ENCODE measurements around the gene TSPAN2. TPM values are rescaled to one million over a fixed set of nuclear protein-coding genes. Genes with fewer than 3 reads are reported as not detected.

Gene TSPAN2
- 0.34 and 0.44 TPM in 2 replicates for total RNA-seq

DNA sequence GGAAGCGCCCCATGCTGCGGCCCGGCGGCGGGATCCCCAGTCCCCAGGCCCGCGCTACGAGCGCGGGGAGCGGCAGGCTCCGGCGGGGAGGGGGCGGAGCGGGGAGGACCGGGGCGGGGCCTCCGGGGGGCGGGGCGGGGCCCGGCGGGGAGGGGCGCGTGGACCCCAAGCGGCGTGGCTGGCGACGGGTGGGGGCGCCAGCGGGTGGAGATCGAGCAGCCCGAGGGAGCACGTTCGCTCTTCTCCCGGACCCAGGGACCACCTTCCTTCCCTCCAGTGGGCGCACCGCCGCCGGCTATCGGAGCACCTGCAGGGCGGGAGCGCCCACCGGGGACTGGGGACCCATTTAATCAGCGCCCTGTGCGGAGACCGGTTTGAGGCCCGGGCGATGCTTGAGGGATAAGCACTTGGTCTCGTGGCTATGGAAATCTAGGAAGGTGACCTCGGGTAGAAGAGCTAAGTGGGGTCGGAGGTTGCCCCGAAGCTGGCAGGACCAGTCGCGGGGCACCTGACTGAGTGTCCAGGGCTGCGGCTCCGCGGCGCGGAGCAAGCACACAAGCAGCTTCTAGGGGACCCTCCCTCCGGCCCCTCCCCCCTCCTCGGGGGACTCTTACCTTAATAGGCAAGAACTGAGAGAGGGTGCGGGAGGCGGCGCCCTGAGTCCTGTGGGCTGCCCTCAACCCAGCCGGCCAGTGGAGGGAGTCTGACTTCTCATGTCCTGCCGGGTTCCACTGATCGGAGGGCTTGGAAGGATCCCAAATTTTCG, at the start of gene TSPAN2:
TSPAN2 (minus strand) TSS at position 84 of the 766 bp plus-strand sequence; CDS start at position 13, 71 bp downstream.
- H3K4me3 Mint-ChIP-seq: peak within 1 kb of the TSS; percentile 81
- peaks cover 23% of the 10 kb centered on the region for H3K4me1 Mint-ChIP-seq (ENCODE audit: low read depth)
- intact Hi-C loops (cut with micrococcal nuclease): loop anchor here (2.0 to 10.0 kb wide), 2 partner anchors 27 to 915 kb away; no protein-coding TSS in a partner anchor
- no peak within 1 kb of the TSS for H3K27ac Mint-ChIP-seq
- peak; percentile 21 for DNase-seq (ENCODE audit: low spot score)
- H3K27me3 Mint-ChIP-seq (ENCODE audit: insufficient read depth): peaks cover 30% of the 10 kb centered on the region
- H3K36me3 Mint-ChIP-seq (ENCODE audit: low read depth): peaks cover 4% of the 10 kb centered on the region
- peaks cover 10% of the 10 kb centered on the region for H3K9me3 Mint-ChIP-seq

DNA sequence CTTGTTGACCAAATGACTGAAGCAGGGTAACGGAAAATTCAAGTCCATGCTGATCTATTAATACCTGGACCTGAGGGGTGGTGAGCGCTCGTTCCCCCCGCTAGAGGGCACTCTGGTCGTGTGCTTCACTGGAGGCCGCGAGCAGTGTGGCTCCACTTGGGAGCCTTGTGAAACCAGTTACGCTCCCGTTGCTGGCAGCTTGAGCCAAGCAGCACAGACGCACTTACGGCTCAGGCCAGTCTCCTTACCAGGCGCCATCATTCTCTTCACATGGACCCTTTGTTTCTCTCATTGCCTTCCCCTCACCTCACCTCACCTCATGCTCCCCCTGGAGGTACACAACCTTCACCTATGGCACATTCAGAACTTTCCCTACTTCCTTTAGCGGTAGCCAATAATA, 49.7 kb upstream of the TSPAN2 start:
- Mint-ChIP-seq H3K36me3 (ENCODE audit: low read depth) (no peaks in the 10 kb centered on the region), H3K4me3 (no peak overlapping the region), H3K27me3 (ENCODE audit: insufficient read depth) (peaks cover 14% of the 10 kb centered on the region), H3K27ac (no peak overlapping the region), H3K9me3 (no peaks in the 10 kb centered on the region), H3K4me1 (ENCODE audit: low read depth) (peaks cover 7% of the 10 kb centered on the region)
- intact Hi-C loops (cut with micrococcal nuclease): loop anchor here (1.0 to 5.0 kb wide), 3 partner anchors 330 to 633 kb away; no protein-coding TSS in a partner anchor
- peak; percentile 37 for DNase-seq (ENCODE audit: low spot score)

DNA sequence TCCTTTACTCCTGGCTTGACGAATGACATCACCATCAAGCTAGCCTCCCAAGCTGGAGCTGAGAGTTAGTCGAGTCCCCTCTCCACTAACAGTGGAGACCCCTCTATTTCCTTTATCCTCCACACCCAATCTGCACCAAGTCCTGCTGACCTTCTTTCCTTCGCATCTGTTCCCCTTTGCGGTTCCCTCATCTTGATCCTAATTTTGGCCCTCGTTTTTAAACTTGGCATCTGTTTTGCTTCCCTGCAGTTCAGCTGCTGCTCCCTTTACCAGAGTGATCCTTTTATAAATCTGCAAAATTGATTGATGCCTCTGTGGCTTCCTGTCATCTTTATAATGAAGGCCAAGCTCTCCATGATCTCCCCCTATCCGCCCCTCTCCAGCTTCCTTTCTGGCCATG, 49.0 kb upstream of the TSPAN2 start:
- peaks cover 7% of the 10 kb centered on the region for H3K4me1 Mint-ChIP-seq (ENCODE audit: low read depth)
- H3K36me3 Mint-ChIP-seq (ENCODE audit: low read depth): no peaks in the 10 kb centered on the region
- DNase-seq (ENCODE audit: low spot score): no peak
- H3K4me3 Mint-ChIP-seq: no peak overlapping the region
- no peak overlapping the region for H3K27ac Mint-ChIP-seq
- H3K9me3 Mint-ChIP-seq: no peaks in the 10 kb centered on the region
- H3K27me3 Mint-ChIP-seq (ENCODE audit: insufficient read depth): peaks cover 10% of the 10 kb centered on the region
- intact Hi-C loops (cut with micrococcal nuclease): loop anchor here (5.0 kb wide), 1 partner anchor 634 kb away; no protein-coding TSS in a partner anchor

DNA sequence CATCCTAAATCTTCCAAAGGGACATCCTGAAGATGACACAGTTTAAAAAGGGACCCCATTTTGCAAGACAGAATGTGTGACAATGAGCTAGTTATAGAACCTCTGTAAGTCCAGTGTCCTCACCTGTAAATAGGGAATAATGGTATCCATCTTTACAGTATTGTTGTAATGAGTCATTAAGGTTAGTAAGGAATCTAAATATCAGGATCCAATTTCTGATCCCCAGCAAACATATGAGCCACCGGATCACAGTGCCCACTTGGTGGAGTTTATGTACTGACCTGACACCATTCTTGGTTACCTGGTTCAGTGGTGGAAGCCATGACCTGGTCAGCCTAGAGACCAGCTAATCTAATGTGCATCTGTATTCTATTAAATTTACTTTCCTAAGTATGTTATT, 47.9 kb upstream of the TSPAN2 start:
- intact Hi-C loops (cut with micrococcal nuclease): loop anchor here (5.0 kb wide), 1 partner anchor 635 kb away; no protein-coding TSS in a partner anchor
- no peaks in the 10 kb centered on the region for H3K36me3 Mint-ChIP-seq (ENCODE audit: low read depth)
- DNase-seq (ENCODE audit: low spot score): no peak
- H3K4me3 Mint-ChIP-seq: no peak overlapping the region
- no peak overlapping the region for H3K27ac Mint-ChIP-seq
- peaks cover 9% of the 10 kb centered on the region for H3K27me3 Mint-ChIP-seq (ENCODE audit: insufficient read depth)
- H3K9me3 Mint-ChIP-seq: no peaks in the 10 kb centered on the region
- peaks cover 7% of the 10 kb centered on the region for H3K4me1 Mint-ChIP-seq (ENCODE audit: low read depth)

DNA sequence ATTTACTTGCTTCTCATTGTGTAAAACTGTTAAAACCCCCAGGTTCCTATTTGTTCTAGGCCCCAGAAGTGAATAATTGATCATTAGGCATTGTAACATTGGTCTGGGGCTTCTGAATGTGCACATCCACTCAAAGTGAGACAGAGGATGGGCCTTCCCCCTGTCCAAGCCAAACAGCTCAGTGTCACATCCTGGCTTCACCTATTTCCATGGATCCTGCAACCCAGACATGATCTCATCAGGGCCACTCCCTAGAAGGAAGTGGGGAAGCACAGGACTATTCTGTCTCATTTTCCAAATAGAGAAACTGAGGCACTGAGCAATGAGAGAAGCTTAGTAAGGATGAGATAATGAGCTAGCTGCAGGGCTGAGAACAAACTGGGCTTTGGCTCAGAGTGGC, 47.4 kb upstream of the TSPAN2 start:
- no peak overlapping the region for H3K4me3 Mint-ChIP-seq
- no peaks in the 10 kb centered on the region for H3K9me3 Mint-ChIP-seq
- DNase-seq (ENCODE audit: low spot score): no peak
- H3K27ac Mint-ChIP-seq: no peak overlapping the region
- no peaks in the 10 kb centered on the region for H3K36me3 Mint-ChIP-seq (ENCODE audit: low read depth)
- intact Hi-C loops (cut with micrococcal nuclease): loop anchor here (5.0 kb wide), 1 partner anchor 636 kb away; no protein-coding TSS in a partner anchor
- H3K27me3 Mint-ChIP-seq (ENCODE audit: insufficient read depth): peaks cover 9% of the 10 kb centered on the region
- H3K4me1 Mint-ChIP-seq (ENCODE audit: low read depth): peaks cover 7% of the 10 kb centered on the region

- Mint-ChIP-seq H3K4me1 (ENCODE audit: low read depth) (peaks cover 7% of the 10 kb centered on the region), H3K27ac (no peak overlapping the region), H3K36me3 (ENCODE audit: low read depth) (no peaks in the 10 kb centered on the region), H3K27me3 (ENCODE audit: insufficient read depth) (peaks cover 8% of the 10 kb centered on the region), H3K9me3 (no peaks in the 10 kb centered on the region), H3K4me3 (no peak overlapping the region)
- intact Hi-C loops (cut with micrococcal nuclease): loop anchor here (5.0 kb wide), 1 partner anchor 636 kb away; no protein-coding TSS in a partner anchor
- DNase-seq (ENCODE audit: low spot score): no peak
Measured at GRCh38 chr1:115136106-115136505, 46.8 kb upstream of the TSPAN2 start.

GRCh38 chr1:115135681-115136080, 46.4 kb upstream of the TSPAN2 start:
- Mint-ChIP-seq H3K36me3 (ENCODE audit: low read depth) (no peaks in the 10 kb centered on the region), H3K4me3 (no peak overlapping the region), H3K27ac (no peak overlapping the region), H3K27me3 (ENCODE audit: insufficient read depth) (peaks cover 6% of the 10 kb centered on the region), H3K4me1 (ENCODE audit: low read depth) (peaks cover 7% of the 10 kb centered on the region), H3K9me3 (no peaks in the 10 kb centered on the region)
- DNase-seq (ENCODE audit: low spot score): no peak
- intact Hi-C loops (cut with micrococcal nuclease): loop anchor here (5.0 kb wide), 1 partner anchor 637 kb away; no protein-coding TSS in a partner anchor

GRCh38 chr1:115134850-115135480, 45.7 kb upstream of the TSPAN2 start:
- no peaks in the 10 kb centered on the region for H3K36me3 Mint-ChIP-seq (ENCODE audit: low read depth)
- H3K27me3 Mint-ChIP-seq (ENCODE audit: insufficient read depth): peaks cover 6% of the 10 kb centered on the region
- no peak overlapping the region for H3K27ac Mint-ChIP-seq
- peaks cover 7% of the 10 kb centered on the region for H3K4me1 Mint-ChIP-seq (ENCODE audit: low read depth)
- no peak overlapping the region for H3K4me3 Mint-ChIP-seq
- DNase-seq (ENCODE audit: low spot score): no peak
- no peaks in the 10 kb centered on the region for H3K9me3 Mint-ChIP-seq
- intact Hi-C loops (cut with micrococcal nuclease): loop anchor here (5.0 kb wide), 1 partner anchor 637 kb away; no protein-coding TSS in a partner anchor

- Mint-ChIP-seq H3K27ac (no peak overlapping the region), H3K4me1 (ENCODE audit: low read depth) (peaks cover 6% of the 10 kb centered on the region), H3K27me3 (ENCODE audit: insufficient read depth) (peaks cover 6% of the 10 kb centered on the region), H3K36me3 (ENCODE audit: low read depth) (no peaks in the 10 kb centered on the region), H3K9me3 (no peaks in the 10 kb centered on the region), H3K4me3 (no peak overlapping the region)
- DNase-seq (ENCODE audit: low spot score): no peak
- intact Hi-C loops (cut with micrococcal nuclease): no loop called here
Measured at GRCh38 chr1:115134231-115134630, 44.9 kb upstream of the TSPAN2 start.

DNA sequence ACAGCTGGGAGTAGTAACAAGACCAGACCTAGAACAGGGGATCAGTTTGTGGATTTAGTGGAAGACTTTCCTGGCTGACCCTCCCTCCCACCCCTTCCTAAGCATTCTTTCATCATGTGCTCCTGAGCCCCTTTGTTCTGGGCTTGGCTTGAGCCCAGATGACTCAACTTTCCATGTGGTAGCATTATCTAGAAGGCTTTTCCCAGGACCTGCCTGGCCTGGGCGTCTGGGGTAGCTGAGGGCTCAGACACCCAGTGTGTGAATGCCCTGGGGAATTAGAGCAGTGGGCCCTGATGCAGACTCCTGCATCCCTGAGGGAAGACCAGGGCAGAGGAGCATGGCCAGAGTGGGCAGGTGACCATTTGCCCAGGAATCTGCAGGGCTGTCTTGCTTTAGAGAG, 44.1 kb upstream of the TSPAN2 start:
- Mint-ChIP-seq H3K4me1 (ENCODE audit: low read depth) (no peaks in the 10 kb centered on the region), H3K36me3 (ENCODE audit: low read depth) (no peaks in the 10 kb centered on the region), H3K4me3 (no peak overlapping the region), H3K9me3 (no peaks in the 10 kb centered on the region), H3K27me3 (ENCODE audit: insufficient read depth) (peaks cover 6% of the 10 kb centered on the region), H3K27ac (no peak overlapping the region)
- intact Hi-C loops (cut with micrococcal nuclease): no loop called here
- DNase-seq (ENCODE audit: low spot score): no peak

DNA sequence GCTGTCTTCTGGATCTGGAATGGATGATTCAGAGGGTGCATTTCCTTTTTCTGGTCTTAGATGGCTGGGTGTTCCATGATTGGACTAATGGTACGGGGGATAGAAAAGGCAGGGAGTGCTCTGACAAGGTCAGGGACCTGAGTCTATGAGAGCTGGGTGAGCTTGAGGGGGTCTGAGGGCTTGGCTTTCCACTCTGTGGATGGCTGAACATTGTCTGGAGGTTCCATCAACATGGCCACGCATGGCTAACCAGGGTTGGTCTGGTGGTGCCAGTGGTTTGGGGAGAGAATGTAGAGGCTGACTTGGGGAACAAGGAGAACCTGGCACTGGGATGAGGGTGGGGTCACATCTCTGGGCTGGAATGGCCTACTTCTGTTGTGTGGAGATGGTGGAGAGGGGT, 41.5 kb upstream of the TSPAN2 start:
- no peak for DNase-seq (ENCODE audit: low spot score)
- Mint-ChIP-seq H3K27me3 (ENCODE audit: insufficient read depth) (peaks cover 3% of the 10 kb centered on the region), H3K4me1 (ENCODE audit: low read depth) (no peaks in the 10 kb centered on the region), H3K27ac (no peak overlapping the region), H3K9me3 (no peaks in the 10 kb centered on the region), H3K4me3 (no peak overlapping the region), H3K36me3 (ENCODE audit: low read depth) (no peaks in the 10 kb centered on the region)
- intact Hi-C loops (cut with micrococcal nuclease): no loop called here

DNA sequence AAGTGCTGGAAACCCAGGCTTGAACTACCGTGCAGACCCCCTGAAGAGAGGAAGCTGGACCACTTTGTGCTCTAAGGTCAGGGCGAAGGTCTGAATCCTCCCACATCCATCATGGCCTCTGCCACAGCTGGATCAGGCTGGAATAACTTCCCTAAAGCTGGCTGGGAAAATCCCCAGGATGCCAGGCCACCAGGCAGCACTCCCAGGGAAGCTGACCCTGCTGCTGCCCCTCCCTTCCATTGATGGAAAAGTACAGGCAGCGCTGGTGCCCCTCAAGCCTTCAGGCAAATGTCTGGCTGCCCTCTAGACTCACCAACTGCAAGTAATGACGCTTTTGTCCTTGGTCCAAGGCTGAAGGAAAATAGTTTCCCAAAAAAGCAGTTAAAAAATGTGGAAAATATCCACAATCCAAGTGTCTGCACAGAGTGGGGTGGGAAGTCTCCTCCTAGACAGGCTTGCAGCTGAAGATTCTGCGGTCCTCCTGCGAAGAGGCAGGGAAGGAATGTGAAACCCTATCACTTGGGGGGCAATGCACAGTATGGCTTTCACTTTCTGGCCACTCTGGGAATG, 39.9 kb upstream of the TSPAN2 start:
- intact Hi-C loops (cut with micrococcal nuclease): no loop called here
- no peak overlapping the region for H3K27ac Mint-ChIP-seq
- peaks cover 3% of the 10 kb centered on the region for H3K9me3 Mint-ChIP-seq
- peaks cover 8% of the 10 kb centered on the region for H3K27me3 Mint-ChIP-seq (ENCODE audit: insufficient read depth)
- no peaks in the 10 kb centered on the region for H3K36me3 Mint-ChIP-seq (ENCODE audit: low read depth)
- H3K4me1 Mint-ChIP-seq (ENCODE audit: low read depth): no peaks in the 10 kb centered on the region
- H3K4me3 Mint-ChIP-seq: no peak overlapping the region
- no peak for DNase-seq (ENCODE audit: low spot score)

GRCh38 chr1:115127539-115127938, 38.2 kb upstream of the TSPAN2 start:
- Mint-ChIP-seq H3K27ac (no peak overlapping the region), H3K9me3 (peaks cover 5% of the 10 kb centered on the region), H3K27me3 (ENCODE audit: insufficient read depth) (peaks cover 8% of the 10 kb centered on the region), H3K36me3 (ENCODE audit: low read depth) (no peaks in the 10 kb centered on the region), H3K4me1 (ENCODE audit: low read depth) (no peaks in the 10 kb centered on the region), H3K4me3 (no peak overlapping the region)
- intact Hi-C loops (cut with micrococcal nuclease): no loop called here
- DNase-seq (ENCODE audit: low spot score): no peak

Measured in activated T-helper 1 cell treated with anti-CD3 and anti-CD28 coated beads, Interleukin-12 subunit alpha, Interleukin-12 subunit beta, Interleukin-2, Interleukin-4 antibody, amounts not matched to agents 30 ng/mL and 10 ng/mL and 1 ng/mL, durations not matched to agents 14 hours and 24 hours and 36 hours (primary cell).